HEK293 (cell line): Measurements from ENCODE around the gene KXD1.
A peak's percentile ranks its signal among the peaks of the same experiment; 100 is the strongest.

Experiments used
- CTCF ChIA-PET: fragments of 350-600 bp; formaldehyde crosslinking; extraction: SDS; loops from one replicate; lab custom pipeline; 2021; ENCODE audit warnings: antibody characterized with exemption; lab: Yijun Ruan, JAX
- POLR2A ChIA-PET: fragments of 300-600 bp; formaldehyde crosslinking; extraction: SDS; loops from one replicate; lab custom pipeline; 2020; ENCODE audit warnings: antibody characterized with exemption, inconsistent platforms; lab: Yijun Ruan, JAX
- H3K27ac ChIP-seq: fragments of 200-500 bp; sonication (Bioruptor generic); 2 replicates; pipeline ENCODE4 v1.5.1; 2014; ENCODE audit warnings: low read depth, low read length, control low read depth, inconsistent platforms; ENCODE audit errors: extremely low read depth
- H3K36me3 ChIP-seq, 2 experiments: fragments of 200-500 bp in 1 of 2; sonication (Bioruptor generic) in 1 of 2; 1 replicate in 1 of 2; 2 replicates in 1 of 2; pipeline ENCODE4 v1.5.1; 2014 to 2017; ENCODE audit warnings: inconsistent platforms in 2 of 2, low read length in 2 of 2; ENCODE audit not compliant: control insufficient read depth in 2 of 2, insufficient read depth in 1 of 2
- H3K4me1 ChIP-seq: fragments of 200-500 bp; sonication (Bioruptor generic); 2 replicates; pipeline ENCODE4 v1.5.1; 2014; ENCODE audit warnings: mild to moderate bottlenecking, low read length, inconsistent platforms; ENCODE audit not compliant: control insufficient read depth, insufficient read depth
- H3K4me3 ChIP-seq: 2 replicates; pipeline ENCODE4 v1.5.1; 2011; ENCODE audit warnings: low read depth, mild to moderate bottlenecking, control low read depth, low read length, moderate library complexity
- H3K9me3 ChIP-seq: fragments of 200-500 bp; sonication (Bioruptor generic); 2 replicates; pipeline ENCODE4 v1.5.1; 2014; ENCODE audit warnings: low read depth, low read length, inconsistent platforms; ENCODE audit not compliant: control insufficient read depth, insufficient read depth
- FEZF1 ChIP-seq: fragments of 450-650 bp; formaldehyde crosslinking; IDR thresholded peaks from 2 replicates; pipeline ENCODE4 v1.5.1; 2016; ENCODE audit warnings: missing biosample characterization, missing genetic modification characterization
- GLI4 ChIP-seq: fragments of 450-650 bp; formaldehyde crosslinking; IDR thresholded peaks from 2 replicates; pipeline ENCODE4 v1.5.1; 2016; ENCODE audit warnings: missing biosample characterization, missing genetic modification characterization
- KLF17 ChIP-seq: fragments of 450-650 bp; formaldehyde crosslinking; IDR thresholded peaks from 2 replicates; pipeline ENCODE4 v1.5.1; 2016; ENCODE audit warnings: missing biosample characterization, missing genetic modification characterization
- KLF8 ChIP-seq: fragments of 450-650 bp; formaldehyde crosslinking; IDR thresholded peaks from 2 replicates; pipeline ENCODE4 v1.5.1; 2016; ENCODE audit warnings: missing biosample characterization, missing genetic modification characterization
- MYNN ChIP-seq: fragments of 450-650 bp; formaldehyde crosslinking; IDR thresholded peaks from 2 replicates; pipeline ENCODE4 v1.5.1; 2016; ENCODE audit warnings: missing biosample characterization, missing genetic modification characterization, borderline replicate concordance
- OVOL3 ChIP-seq: fragments of 450-650 bp; formaldehyde crosslinking; IDR thresholded peaks from 2 replicates; pipeline ENCODE4 v1.5.1; 2016; ENCODE audit warnings: missing biosample characterization, missing genetic modification characterization
- PRDM2 ChIP-seq: fragments of 450-650 bp; formaldehyde crosslinking; IDR thresholded peaks from 2 replicates; pipeline ENCODE4 v1.5.1; 2016; ENCODE audit warnings: missing biosample characterization, missing genetic modification characterization, borderline replicate concordance
- REST ChIP-seq: fragments of 450-650 bp; formaldehyde crosslinking; IDR thresholded peaks from 2 replicates; pipeline ENCODE4 v1.5.1; 2016; ENCODE audit warnings: missing biosample characterization, missing genetic modification characterization
- ZBTB6 ChIP-seq: fragments of 450-650 bp; formaldehyde crosslinking; IDR thresholded peaks from 2 replicates; pipeline ENCODE4 v1.5.1; 2017; ENCODE audit warnings: missing biosample characterization, missing genetic modification characterization
- ZBTB8A ChIP-seq: fragments of 450-650 bp; formaldehyde crosslinking; IDR thresholded peaks from 2 replicates; pipeline ENCODE4 v1.5.1; 2016; ENCODE audit warnings: missing biosample characterization, missing genetic modification characterization
- ZNF10 ChIP-seq: fragments of 450-650 bp; formaldehyde crosslinking; IDR thresholded peaks from 2 replicates; pipeline ENCODE4 v1.5.1; 2017; ENCODE audit warnings: missing biosample characterization, missing genetic modification characterization
- ZNF112 ChIP-seq: fragments of 450-650 bp; formaldehyde crosslinking; IDR thresholded peaks from 2 replicates; pipeline ENCODE4 v1.5.0; 2017; ENCODE audit warnings: missing biosample characterization, missing genetic modification characterization
- ZNF121 ChIP-seq: fragments of 450-650 bp; formaldehyde crosslinking; IDR thresholded peaks from 2 replicates; pipeline ENCODE4 v1.5.1; 2016; ENCODE audit warnings: missing biosample characterization, missing genetic modification characterization
- ZNF169 ChIP-seq: fragments of 450-650 bp; formaldehyde crosslinking; IDR thresholded peaks from 2 replicates; pipeline ENCODE4 v1.5.1; 2016; ENCODE audit warnings: missing biosample characterization, missing genetic modification characterization
- ZNF184 ChIP-seq: fragments of 450-650 bp; IDR thresholded peaks from 2 replicates; pipeline ENCODE4 v1.5.1; 2018; ENCODE audit warnings: missing biosample characterization, mild to moderate bottlenecking, missing genetic modification characterization
- ZNF416 ChIP-seq: fragments of 450-650 bp; formaldehyde crosslinking; IDR thresholded peaks from 2 replicates; pipeline ENCODE4 v1.5.1; 2016; ENCODE audit warnings: missing biosample characterization, missing genetic modification characterization
- ZNF529 ChIP-seq: fragments of 450-650 bp; formaldehyde crosslinking; IDR thresholded peaks from 2 replicates; pipeline ENCODE4 v1.5.1; 2017; ENCODE audit warnings: missing genetic modification characterization, missing biosample characterization; ENCODE audit not compliant: insufficient replicate concordance
- ZNF555 ChIP-seq: fragments of 450-650 bp; formaldehyde crosslinking; conservative IDR thresholded peaks from 2 replicates; pipeline ENCODE4 v1.5.1; 2017; ENCODE audit warnings: missing biosample characterization, mild to moderate bottlenecking, missing genetic modification characterization, inconsistent platforms
- ZNF560 ChIP-seq: fragments of 450-650 bp; formaldehyde crosslinking; IDR thresholded peaks from 2 replicates; pipeline ENCODE4 v1.5.1; 2017; ENCODE audit warnings: missing biosample characterization, missing genetic modification characterization, borderline replicate concordance
- ZNF623 ChIP-seq: fragments of 450-650 bp; formaldehyde crosslinking; IDR thresholded peaks from 2 replicates; pipeline ENCODE4 v1.5.1; 2016; ENCODE audit warnings: missing biosample characterization, missing genetic modification characterization
- ZNF785 ChIP-seq: fragments of 450-650 bp; formaldehyde crosslinking; IDR thresholded peaks from 2 replicates; pipeline ENCODE4 v1.5.1; 2016; ENCODE audit warnings: missing biosample characterization, missing genetic modification characterization

KXD1 gene

GRCh38 chr19:18557411-18558201 lies at the start of gene KXD1 (continued):
- TF ChIP-seq ZBTB6 (tag by site-specific recombination) (peak; percentile 97), ZNF112 (tag by site-specific recombination) (no peak), ZNF785 (tag by site-specific recombination) (peak; percentile 97), ZNF416 (tag by site-specific recombination) (no peak), ZNF529 (tag by site-specific recombination) (no peak), KLF8 (tag by site-specific recombination) (peak; percentile 68; the same call in 1 of the 2 replicates), ZNF555 (no peak)

GRCh38 chr19:18508585-18508984 lies 49.1 kb upstream of the KXD1 start:
- no peak for TF ChIP-seq ZNF169 (tag by site-specific recombination)
- TF ChIP-seq FEZF1 (tag by site-specific recombination): no peak
- TF ChIP-seq GLI4 (tag by site-specific recombination): no peak
- no peak for TF ChIP-seq MYNN (tag by site-specific recombination)
- TF ChIP-seq ZNF121 (tag by site-specific recombination): no peak
- TF ChIP-seq, all 188 proteins: peak for 0
- H3K27ac ChIP-seq: no peak overlapping the region
- CTCF ChIA-PET: no interaction called here
- H3K36me3 ChIP-seq: no peaks in the 10 kb centered on the region
- H3K9me3 ChIP-seq: no peaks in the 10 kb centered on the region
- H3K4me3 ChIP-seq: no peak overlapping the region
- no peaks in the 10 kb centered on the region; the same call in none of the 2 replicates for H3K4me1 ChIP-seq
- POLR2A ChIA-PET: no interaction called here

- ChIA-PET CTCF (interaction anchor here (0.7 to 1.3 kb wide), 6 partner anchors 10 to 422 kb away, joined by 3 to 5 read pairs (median 4); no protein-coding TSS in a partner anchor), POLR2A (no interaction called here)
- no peak overlapping the region for H3K27ac ChIP-seq
- no peaks in the 10 kb centered on the region for H3K9me3 ChIP-seq
- H3K4me1 ChIP-seq: peaks cover 2% of the 10 kb centered on the region; the same call in 1 of the 2 replicates
- H3K4me3 ChIP-seq: no peak overlapping the region
- TF ChIP-seq REST (tag by site-specific recombination) (no peak), ZNF560 (tag by site-specific recombination) (no peak), ZBTB8A (tag by site-specific recombination) (no peak), KLF17 (no peak), ZNF623 (tag by site-specific recombination) (no peak), ZNF184 (tag by site-specific recombination) (no peak), ZNF10 (no peak), OVOL3 (tag by site-specific recombination) (no peak), PRDM2 (tag by site-specific recombination) (no peak)
- no peaks in the 10 kb centered on the region for H3K36me3 ChIP-seq
Observed at GRCh38 chr19:18510216-18510615, 47.5 kb upstream of the KXD1 start.
